PC-3 (cell line): ENCODE results near the gene SYNE1. TPM values are rescaled to one million over a fixed set of nuclear protein-coding genes. Genes with fewer than 3 reads are reported as not detected.

Experiments used
- ATAC-seq: fragments of 200-7000 bp; cut with Tn5 transposase; 2 replicates; pipeline ENCODE4 v1.9.1; 2020; ENCODE audit warnings: mild to moderate bottlenecking, moderate library complexity
- BruUV-seq: library from RNA; stranded (reverse); fragments of 400-500 nt; replicated peaks from 2 replicates; lab custom pipeline; 2021; lab: Mats Ljungman, UMichigan
- CTCF ChIA-PET: fragments of 300-600 bp; sonication (Branson Sonifier 250); formaldehyde crosslinking; loops from one replicate; lab custom pipeline; 2022; ENCODE audit warnings: antibody characterized with exemption; lab: Charles Lee
- POLR2A ChIA-PET: fragments of 300-600 bp; sonication (Branson Sonifier 250); formaldehyde crosslinking; loops from one replicate; lab custom pipeline; 2022; ENCODE audit warnings: antibody characterized with exemption; ENCODE audit not compliant: unreplicated experiment; lab: Charles Lee
- DNase-seq: peaks from one replicate; pipeline ENCODE4 v3.0.0-alpha.2; 2015
- H2AFZ ChIP-seq: fragments of 300-600 bp; sonication (generic); 2 replicates; pipeline ENCODE4 v1.6.0; 2016; ENCODE audit warnings: antibody characterized with exemption, low read length
- H3F3A ChIP-seq: fragments of 300-600 bp; sonication (generic); one replicate; pipeline ENCODE4 v1.6.0; 2017; ENCODE audit warnings: antibody characterized with exemption, low read length, control low read depth, mild to moderate bottlenecking; ENCODE audit not compliant: unreplicated experiment
- H3K27ac ChIP-seq: fragments of 300-600 bp; sonication (generic); 2 replicates; pipeline ENCODE4 v1.5.1; 2016; ENCODE audit warnings: mild to moderate bottlenecking, low read length
- H3K27me3 ChIP-seq: fragments of 300-600 bp; sonication (generic); 2 replicates; pipeline ENCODE4 v1.6.1; 2016; ENCODE audit warnings: low read length, mixed read lengths
- H3K36me3 ChIP-seq: fragments of 300-600 bp; sonication (generic); 2 replicates; pipeline ENCODE4 v1.6.1; 2016; ENCODE audit warnings: low read depth, mixed run types, low read length, mixed read lengths
- H3K4me1 ChIP-seq: fragments of 300-600 bp; sonication (generic); 2 replicates; pipeline ENCODE4 v1.5.1; 2016; ENCODE audit warnings: low read length; ENCODE audit not compliant: insufficient read depth
- H3K4me2 ChIP-seq: fragments of 300-600 bp; sonication (generic); 2 replicates; pipeline ENCODE4 v1.6.0; 2016; ENCODE audit warnings: low read length
- H3K4me3 ChIP-seq: fragments of 300-600 bp; sonication (generic); 2 replicates; pipeline ENCODE4 v1.5.1; 2016; ENCODE audit warnings: mild to moderate bottlenecking, low read length, mixed read lengths
- H3K79me2 ChIP-seq: fragments of 300-600 bp; sonication (generic); 2 replicates; pipeline ENCODE4 v1.6.1; 2017; ENCODE audit warnings: low read length, mixed read lengths
- H3K9ac ChIP-seq: fragments of 300-600 bp; sonication (generic); 2 replicates; pipeline ENCODE4 v1.6.0; 2016; ENCODE audit warnings: mild to moderate bottlenecking, low read length
- H3K9me2 ChIP-seq: fragments of 300-600 bp; sonication (generic); replicated peaks from 2 replicates; pipeline ENCODE4 v1.6.1; 2016; ENCODE audit warnings: mixed run types, low read length, mixed read lengths
- H3K9me3 ChIP-seq: fragments of 300-600 bp; sonication (generic); 2 replicates; pipeline ENCODE4 v1.6.1; 2016; ENCODE audit warnings: low read length, mixed read lengths
- H4K20me1 ChIP-seq: fragments of 300-600 bp; sonication (generic); 2 replicates; pipeline ENCODE4 v1.6.1; 2016; ENCODE audit warnings: low read length, mixed read lengths
- CTCF ChIP-seq: fragments of 300-600 bp; sonication (generic); conservative IDR thresholded peaks from 2 replicates; pipeline ENCODE4 v1.5.1; 2017; ENCODE audit warnings: antibody characterized with exemption, low read depth, mild to moderate bottlenecking, low read length
- EZH2 ChIP-seq: fragments of 300-600 bp; sonication (generic); IDR thresholded peaks from one replicate; pipeline ENCODE4 v1.6.1; 2017; ENCODE audit warnings: antibody characterized with exemption, mild to moderate bottlenecking, low read length; ENCODE audit not compliant: unreplicated experiment
- EZH2phosphoT487 ChIP-seq: fragments of 300-600 bp; sonication (generic); IDR thresholded peaks from 2 replicates; pipeline ENCODE4 v1.6.1; 2018; ENCODE audit warnings: mild to moderate bottlenecking, antibody characterized with exemption, low read length, borderline replicate concordance
- intact Hi-C: fragments of 100-400 bp; cut with micrococcal nuclease; formaldehyde crosslinking; loops from 2 replicates; pipeline ENCODE4 v1.9.0; 2023
- total RNA-seq: library from RNA; depleted of rRNA; stranded (reverse); fragments of >200 nt; gene quantifications from 2 replicates; pipeline ENCODE4 v1.2.3, GENCODE V29; 2014

Gene SYNE1
- total RNA-seq, 1 experiment from 2014 or later = 16.7 TPM

- no peak overlapping the region for H3K27ac ChIP-seq
- intact Hi-C loops = no loop called here
- TF ChIP-seq EZH2 = no peak
- TF ChIP-seq EZH2phosphoT487 = no peak
- TF ChIP-seq CTCF = no peak
- H3K27me3 ChIP-seq = no peaks in the 10 kb centered on the region
- no peaks in the 10 kb centered on the region for H3K9me3 ChIP-seq
- POLR2A ChIA-PET = no interaction called here
- H3K4me2 ChIP-seq = no peak overlapping the region
- H3K4me3 ChIP-seq = no peak overlapping the region
- H3K9me2 ChIP-seq = no peaks in the 10 kb centered on the region
- H3K36me3 ChIP-seq = no peaks in the 10 kb centered on the region
- no peak overlapping the region for H2AFZ ChIP-seq
- no TSS peak for BruUV-seq
- H4K20me1 ChIP-seq = no peaks in the 10 kb centered on the region
- no peaks in the 10 kb centered on the region for H3K4me1 ChIP-seq
- H3K79me2 ChIP-seq = no peaks in the 10 kb centered on the region
- no peak for ATAC-seq
- no peak overlapping the region for H3K9ac ChIP-seq
- no peak for DNase-seq
- CTCF ChIA-PET = no interaction called here
- H3F3A ChIP-seq = no peaks in the 10 kb centered on the region
Observed at GRCh38 chr6:152450519-152450918, 186.6 kb downstream of the SYNE1 start.

GRCh38 chr6:152441902-152442301 is 195.3 kb downstream of the SYNE1 start:
- ChIA-PET CTCF (no interaction called here), POLR2A (no interaction called here)
- Histone ChIP-seq H3F3A (no peaks in the 10 kb centered on the region), H2AFZ (no peak overlapping the region), H3K9me3 (no peaks in the 10 kb centered on the region), H3K4me1 (no peaks in the 10 kb centered on the region), H3K27me3 (no peaks in the 10 kb centered on the region), H3K9me2 (no peaks in the 10 kb centered on the region), H3K27ac (no peak overlapping the region), H4K20me1 (no peaks in the 10 kb centered on the region), H3K4me2 (no peak overlapping the region), H3K79me2 (no peaks in the 10 kb centered on the region), H3K36me3 (no peaks in the 10 kb centered on the region), H3K4me3 (no peak overlapping the region), H3K9ac (no peak overlapping the region)
- ATAC-seq (no peak), DNase-seq (no peak)
- no TSS peak for BruUV-seq
- TF ChIP-seq EZH2phosphoT487 (no peak), EZH2 (no peak), CTCF (no peak)
- intact Hi-C loops = no loop called here

GRCh38 chr6:152435816-152436215 is 201.3 kb downstream of the SYNE1 start:
- POLR2A ChIA-PET = no interaction called here
- no peak for DNase-seq
- no TSS peak for BruUV-seq
- TF ChIP-seq EZH2 = no peak
- no peak for TF ChIP-seq EZH2phosphoT487
- TF ChIP-seq CTCF = no peak
- Histone ChIP-seq H3K9ac (no peak overlapping the region), H3K9me3 (no peaks in the 10 kb centered on the region), H3K4me1 (no peaks in the 10 kb centered on the region), H3K4me2 (no peak overlapping the region), H2AFZ (no peak overlapping the region), H3K36me3 (no peaks in the 10 kb centered on the region), H4K20me1 (no peaks in the 10 kb centered on the region), H3K4me3 (no peak overlapping the region), H3K9me2 (no peaks in the 10 kb centered on the region), H3F3A (no peaks in the 10 kb centered on the region), H3K79me2 (no peaks in the 10 kb centered on the region), H3K27ac (no peak overlapping the region), H3K27me3 (peaks cover 23% of the 10 kb centered on the region)
- ATAC-seq = no peak
- CTCF ChIA-PET = no interaction called here
- intact Hi-C loops = no loop called here
